Measurements from ENCODE around the gene VEZT. TPM values are rescaled to one million over a fixed set of nuclear protein-coding genes. Genes with fewer than 3 reads are reported as not detected.

Gene VEZT
- total and polyA plus RNA-seq, 9 of the 15 experiments (the other 6 are each of a cell fraction or from before 2014, with no cell fraction given), result 16.1 to 61.5 (median 32.6) TPM

- H3K36me3 ChIP-seq (ENCODE audit: control insufficient read depth, insufficient read depth, low read length), result peaks cover 11% of the 10 kb centered on the region
- no peak for FAIRE-seq
- no TSS peak for BruUV-seq (replicated peaks)
- ChIA-PET CTCF (ENCODE audit: low intra/inter-chr PET ratio) (no interaction called here), POLR2A (no interaction called here)
- no peaks in the 10 kb centered on the region for H4K20me1 ChIP-seq (replicated peaks; ENCODE audit: control insufficient read depth, insufficient read depth, low read length)
- H3K27me3 ChIP-seq (ENCODE audit: control insufficient read depth in 2 of 2, insufficient read depth in 2 of 2, low read length in 2 of 2), result no peaks in the 10 kb centered on the region
- WGBS (ENCODE audit: insufficient coverage, low coverage, missing lambda C conversion rate), result 50% methylated on average over 3 of the region's 3 CpGs
- ATAC-seq, result no peak
- in situ Hi-C loops (cut with MboI), result no loop called here
- no peak overlapping the region for H3K9ac ChIP-seq (ENCODE audit: insufficient read depth in 1 of 2, low read depth in 2 of 2, low read length in 2 of 2)
- no peaks in the 10 kb centered on the region for H3K9me1 ChIP-seq (ENCODE audit: control insufficient read depth, insufficient read depth, low read length)
- no peak overlapping the region for H3K4me3 ChIP-seq
- no peaks in the 10 kb centered on the region for H3K4me1 ChIP-seq (replicated peaks in 1 of 2; ENCODE audit: control insufficient read depth in 2 of 2, insufficient read depth in 2 of 2, low read length in 2 of 2)
- H3K4me2 ChIP-seq (ENCODE audit: insufficient read depth, low read length), result no peak overlapping the region
- no peak overlapping the region for H2AFZ ChIP-seq (ENCODE audit: low read depth, low read length)
- no peaks in the 10 kb centered on the region for H3K79me2 ChIP-seq (ENCODE audit: control insufficient read depth, insufficient read depth, low read length)
- no peak overlapping the region for H3K27ac ChIP-seq (ENCODE audit: extremely low read depth, low read depth, low read length)
- no peak for DNase-seq (ENCODE audit: extremely low read depth in 1 of 4, low spot score in 3 of 4)
- no peaks in the 10 kb centered on the region for H3K9me3 ChIP-seq (replicated peaks; ENCODE audit: control insufficient read depth, insufficient read depth, low read depth, low read length)
- intact Hi-C loops (cut with micrococcal nuclease), result no loop called here
- TF ChIP-seq SNRNP70 (optimal IDR thresholded peaks at IDR 0.05; ENCODE audit: low read depth, low read length), result no peak
- no peak for TF ChIP-seq MAZ (CRISPR knock-in tag; conservative IDR thresholded peaks at IDR 0.05 in 1 of 2, IDR thresholded peaks at IDR 0.05 in 1 of 2)
- no peak for TF ChIP-seq E2F6 (IDR thresholded peaks at IDR 0.05; ENCODE audit: borderline replicate concordance in 1 of 2, extremely low read depth in 1 of 2, insufficient read depth in 1 of 2, insufficient read length in 1 of 2, low read depth in 1 of 2, low read length in 1 of 2, poor library complexity in 1 of 2, severe bottlenecking in 1 of 2)
- no peak for TF ChIP-seq ZNF239 (CRISPR knock-in tag; IDR thresholded peaks at IDR 0.05)
- TF ChIP-seq ZBTB5 (IDR thresholded peaks at IDR 0.05), result no peak
- no peak for TF ChIP-seq MCM7 (IDR thresholded peaks at IDR 0.05)
- TF ChIP-seq HNRNPUL1 (IDR thresholded peaks at IDR 0.05; ENCODE audit: low read length), result no peak
- TF ChIP-seq FOSL1 (tag; conservative IDR thresholded peaks at IDR 0.05), result peak; percentile 50; the same call in 1 of the 2 replicates
- 0 out of 2 replicates have a peak, but pooled peaks have one; percentile 27 for TF ChIP-seq JUND (IDR thresholded peaks at IDR 0.05; ENCODE audit: borderline replicate concordance, low read depth, low read length)
- TF ChIP-seq JUND (tag; IDR thresholded peaks at IDR 0.05; ENCODE audit: borderline replicate concordance, low read depth, low read length), result 0 out of 3 replicates have a peak, but pooled peaks have one; percentile 8
- TF ChIP-seq RREB1 (CRISPR knock-in tag; IDR thresholded peaks at IDR 0.05), result no peak
These were observed 87.1 kb downstream of the VEZT start for GRCh38 chr12:95304673-95305198.

Data from K562 (cell line).